Nephron progenitor cell (in vitro differentiated cells): ENCODE measurements around the gene ZNF699.

Experiments
- DNase-seq: peaks from one replicate; pipeline ENCODE4 v3.0.0; 2021
- H3K27ac Mint-ChIP-seq: 2 replicates; pipeline ENCODE4 v1.8.0; 2021; ENCODE audit warnings: mild to moderate bottlenecking, moderate library complexity, mixed read lengths
- H3K27me3 Mint-ChIP-seq: 2 replicates; pipeline ENCODE4 v1.8.0; 2021; ENCODE audit warnings: mild to moderate bottlenecking, low read depth, mixed read lengths; ENCODE audit not compliant: poor library complexity
- H3K36me3 Mint-ChIP-seq: 2 replicates; pipeline ENCODE4 v1.8.0; 2021; ENCODE audit warnings: low read depth, mixed read lengths
- H3K4me1 Mint-ChIP-seq: 2 replicates; pipeline ENCODE4 v1.8.0; 2021; ENCODE audit warnings: mixed read lengths
- H3K4me3 Mint-ChIP-seq: 2 replicates; pipeline ENCODE4 v1.8.0; 2021; ENCODE audit warnings: mild to moderate bottlenecking, moderate library complexity, mixed read lengths
- H3K9me3 Mint-ChIP-seq: 2 replicates; pipeline ENCODE4 v1.8.0; 2021; ENCODE audit warnings: mild to moderate bottlenecking, moderate library complexity, mixed read lengths
- TF ChIP-seq, protein P1 (sequence below): fragments of 200-600 bp; sonication (generic); IDR thresholded peaks from 2 replicates; pipeline ENCODE4 v1.5.0; 2021; ENCODE audit warnings: antibody characterized with exemption

ZNF699 gene

DNA sequence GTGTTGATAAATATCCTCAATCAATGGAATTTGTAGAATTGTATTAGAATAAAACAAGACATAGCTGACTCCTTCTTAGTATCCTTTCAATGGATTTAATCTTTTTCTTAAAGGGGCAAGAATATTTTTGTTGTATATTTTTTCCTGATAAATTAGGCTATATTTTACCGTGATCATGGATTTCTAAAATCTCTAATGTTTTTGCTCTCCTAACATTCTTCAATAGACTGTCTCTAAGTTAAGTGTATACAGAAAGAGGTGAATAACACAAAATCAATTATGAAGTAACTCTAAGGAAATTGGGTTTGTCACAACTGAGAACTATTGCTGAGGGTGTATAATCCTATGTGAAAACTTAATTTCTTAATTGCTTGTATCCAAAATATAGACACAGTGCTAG lies 59.0 kb downstream of the ZNF699 start, which contains the start of gene OR7E24:
Gene OR7E24 (plus strand): TSS at position 301 of the 400 bp plus-strand sequence. CDS start 114 bp downstream, outside the sequence.
- H3K36me3 Mint-ChIP-seq: no peaks in the 10 kb centered on the region
- no peak within 1 kb of the TSS for H3K27ac Mint-ChIP-seq
- no peaks in the 10 kb centered on the region for H3K4me1 Mint-ChIP-seq
- no peak within 1 kb of the TSS for H3K4me3 Mint-ChIP-seq
- H3K27me3 Mint-ChIP-seq: peaks cover 3% of the 10 kb centered on the region
- DNase-seq: no peak
- TF ChIP-seq, protein P1, sequence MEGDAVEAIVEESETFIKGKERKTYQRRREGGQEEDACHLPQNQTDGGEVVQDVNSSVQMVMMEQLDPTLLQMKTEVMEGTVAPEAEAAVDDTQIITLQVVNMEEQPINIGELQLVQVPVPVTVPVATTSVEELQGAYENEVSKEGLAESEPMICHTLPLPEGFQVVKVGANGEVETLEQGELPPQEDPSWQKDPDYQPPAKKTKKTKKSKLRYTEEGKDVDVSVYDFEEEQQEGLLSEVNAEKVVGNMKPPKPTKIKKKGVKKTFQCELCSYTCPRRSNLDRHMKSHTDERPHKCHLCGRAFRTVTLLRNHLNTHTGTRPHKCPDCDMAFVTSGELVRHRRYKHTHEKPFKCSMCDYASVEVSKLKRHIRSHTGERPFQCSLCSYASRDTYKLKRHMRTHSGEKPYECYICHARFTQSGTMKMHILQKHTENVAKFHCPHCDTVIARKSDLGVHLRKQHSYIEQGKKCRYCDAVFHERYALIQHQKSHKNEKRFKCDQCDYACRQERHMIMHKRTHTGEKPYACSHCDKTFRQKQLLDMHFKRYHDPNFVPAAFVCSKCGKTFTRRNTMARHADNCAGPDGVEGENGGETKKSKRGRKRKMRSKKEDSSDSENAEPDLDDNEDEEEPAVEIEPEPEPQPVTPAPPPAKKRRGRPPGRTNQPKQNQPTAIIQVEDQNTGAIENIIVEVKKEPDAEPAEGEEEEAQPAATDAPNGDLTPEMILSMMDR: no peak
- peaks cover 73% of the 10 kb centered on the region for H3K9me3 Mint-ChIP-seq
